ENCODE results near the gene SGSM1. TPM values are rescaled to one million over a fixed set of nuclear protein-coding genes. Genes with fewer than 3 reads are reported as not detected.

The SGSM1 gene
- total RNA-seq, 2 donors from 2014 or later = 16.1 to 24.8 TPM

DNA sequence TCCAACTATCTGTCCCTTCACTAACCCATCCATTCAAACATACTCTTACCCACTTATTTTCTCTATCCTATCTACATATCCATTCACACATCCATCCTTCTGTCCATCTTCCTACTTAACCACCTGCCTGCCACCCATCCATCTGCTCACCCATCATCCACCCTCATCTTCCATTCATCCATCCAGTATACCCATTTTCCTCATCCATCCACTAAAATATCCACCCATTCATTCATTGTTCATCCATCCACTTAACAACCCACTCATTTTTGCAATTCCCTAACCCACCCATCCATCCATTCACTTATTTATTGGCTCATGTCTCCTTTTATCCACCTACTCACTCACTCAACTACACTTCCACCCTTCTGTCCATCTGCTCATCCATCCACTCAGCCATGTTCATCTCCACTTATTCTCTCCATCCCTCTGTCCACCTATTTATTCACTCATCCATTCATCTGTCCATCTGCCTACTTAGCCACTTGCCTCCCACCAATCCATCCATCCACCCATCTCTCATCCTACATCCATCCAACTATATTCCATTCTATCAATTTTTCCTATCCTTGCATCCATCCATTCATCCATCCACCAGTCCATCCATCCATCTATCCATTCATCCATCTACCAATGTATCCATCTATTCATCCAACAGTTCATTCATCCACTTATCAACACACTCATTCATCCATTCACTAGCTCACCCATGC, 129.9 kb downstream of the SGSM1 start:
- ATAC-seq (no peak), DNase-seq (no peak)
- intact Hi-C loops (cut with DNase I) = no loop called here

- intact Hi-C loops (cut with DNase I) = no loop called here
- DNase-seq (no peak), ATAC-seq (no peak)
Observed at GRCh38 chr22:24937114-24937513, 131.1 kb downstream of the SGSM1 start.

DNA sequence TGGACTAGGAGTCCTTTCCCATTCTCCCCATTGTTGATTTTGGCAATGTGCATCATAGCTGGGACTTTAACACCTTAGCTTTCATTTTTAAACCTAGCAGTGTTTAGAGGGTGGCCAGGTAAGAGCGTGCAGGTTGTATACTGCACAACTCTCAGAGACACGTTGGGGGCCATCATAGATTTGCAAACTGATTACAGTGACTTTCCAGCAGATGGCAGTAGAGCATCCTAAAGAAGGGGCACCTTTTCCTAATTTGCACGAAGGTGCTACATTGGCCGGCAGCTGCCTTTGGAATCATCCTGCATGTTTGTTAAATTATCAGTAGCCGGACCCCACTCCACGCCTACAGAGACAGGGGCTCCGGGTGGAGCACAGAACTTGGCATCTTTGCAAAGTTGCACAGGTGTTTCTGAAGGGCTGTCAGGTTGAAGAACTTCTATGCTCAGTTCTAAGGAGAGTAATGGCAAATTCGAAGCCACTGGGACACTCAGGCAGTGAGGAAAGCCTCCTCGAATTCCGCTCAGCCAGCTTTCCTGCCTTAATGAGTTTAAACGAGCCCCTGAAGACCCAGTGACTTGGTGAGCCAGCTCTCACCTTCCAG, 132.8 kb downstream of the SGSM1 start:
- ATAC-seq (peak; percentile 30 to 56), DNase-seq (no peak)

GRCh38 chr22:24942301-24942700, 136.3 kb downstream of the SGSM1 start:
- ATAC-seq = no peak
- intact Hi-C loops (cut with DNase I) = no loop called here

More for the DNA sequence above, 132.8 kb downstream of the SGSM1 start:
- intact Hi-C loops (cut with DNase I) = no loop called here

DNA sequence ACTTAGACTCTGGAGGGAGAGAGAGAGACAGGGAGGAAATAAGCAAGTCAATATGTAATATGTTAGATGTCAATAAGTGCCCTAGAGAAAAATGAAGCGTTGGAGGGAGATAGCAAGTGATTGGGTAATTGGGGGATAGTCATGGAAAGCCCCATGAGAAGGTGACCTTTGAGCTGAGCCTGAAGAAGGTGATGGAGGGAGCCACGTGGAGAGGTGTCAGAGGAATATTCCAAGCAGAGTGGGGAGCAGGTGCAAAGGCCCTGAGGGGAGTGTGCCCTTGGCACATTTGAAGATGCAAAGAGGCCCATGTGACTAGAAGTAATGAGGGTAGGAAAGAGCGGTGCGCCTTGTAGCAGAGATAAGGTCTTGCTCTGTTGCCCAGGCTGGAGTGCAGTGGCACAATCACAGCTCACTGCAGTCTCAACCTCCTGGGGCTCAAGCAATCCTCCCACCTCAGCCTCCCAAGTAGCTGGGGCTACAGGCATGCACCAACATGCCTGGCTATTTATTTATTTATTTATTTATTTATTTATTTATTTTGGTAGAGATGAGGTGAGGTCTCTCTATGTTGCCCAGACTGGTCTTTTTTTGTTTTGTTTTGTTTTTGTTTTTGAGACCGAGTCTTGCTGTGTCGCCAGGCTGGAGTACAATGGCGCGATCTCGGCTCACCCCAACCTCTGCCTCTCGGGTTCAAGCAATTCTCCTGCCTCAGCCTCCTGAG, 138.4 kb downstream of the SGSM1 start:
- intact Hi-C loops (cut with DNase I) = no loop called here
- DNase-seq = no peak

More at GRCh38 chr22:24942301-24942700, 136.3 kb downstream of the SGSM1 start:
- DNase-seq = no peak

DNA sequence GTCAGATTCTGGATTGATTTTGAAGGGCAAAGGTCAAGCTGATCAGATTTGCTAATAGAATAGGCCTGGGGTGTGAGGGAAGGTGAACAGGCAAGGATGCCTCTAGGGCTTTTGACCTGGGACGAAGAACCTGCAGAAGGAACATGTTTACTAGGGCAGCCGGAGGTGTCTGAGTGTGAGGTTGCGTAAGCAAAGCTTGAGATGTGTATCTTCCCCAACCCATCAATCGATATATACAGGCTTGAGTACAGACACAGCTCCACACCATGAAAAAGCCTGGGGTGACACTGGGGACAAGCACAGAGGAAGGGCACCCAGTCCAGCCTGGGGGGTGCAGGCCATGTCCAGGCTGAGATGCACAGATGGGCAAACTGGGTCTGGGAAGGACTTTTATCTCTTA, 139.4 kb downstream of the SGSM1 start:
- no peak for DNase-seq
- ATAC-seq = no peak
- intact Hi-C loops (cut with DNase I) = no loop called here

More for the DNA sequence above, 138.4 kb downstream of the SGSM1 start:
- no peak for ATAC-seq

DNA sequence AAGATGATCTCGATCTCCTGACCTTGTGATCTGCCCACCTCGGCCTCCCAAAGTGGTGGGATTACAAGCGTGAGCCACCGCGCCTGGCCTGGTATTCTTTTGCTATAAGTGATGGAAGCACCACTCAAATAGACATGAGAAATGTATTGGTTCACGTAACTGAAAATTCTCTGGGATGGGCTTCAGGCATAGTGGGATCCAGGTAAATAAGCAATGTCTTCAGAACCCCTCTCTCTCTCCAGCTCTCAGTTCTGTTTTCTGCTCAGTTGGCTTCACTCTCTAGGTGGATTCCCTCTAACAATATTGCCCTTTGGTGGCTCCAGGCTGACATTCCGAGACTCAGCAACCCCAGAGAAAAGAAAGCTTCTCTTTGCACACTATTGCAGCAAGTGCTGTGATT, 141.4 kb downstream of the SGSM1 start:
- DNase-seq (no peak), ATAC-seq (no peak)
- intact Hi-C loops (cut with DNase I) = no loop called here

GRCh38 chr22:24947881-24948280, 141.9 kb downstream of the SGSM1 start:
- intact Hi-C loops (cut with DNase I) = no loop called here
- no peak for ATAC-seq
- DNase-seq = no peak

DNA sequence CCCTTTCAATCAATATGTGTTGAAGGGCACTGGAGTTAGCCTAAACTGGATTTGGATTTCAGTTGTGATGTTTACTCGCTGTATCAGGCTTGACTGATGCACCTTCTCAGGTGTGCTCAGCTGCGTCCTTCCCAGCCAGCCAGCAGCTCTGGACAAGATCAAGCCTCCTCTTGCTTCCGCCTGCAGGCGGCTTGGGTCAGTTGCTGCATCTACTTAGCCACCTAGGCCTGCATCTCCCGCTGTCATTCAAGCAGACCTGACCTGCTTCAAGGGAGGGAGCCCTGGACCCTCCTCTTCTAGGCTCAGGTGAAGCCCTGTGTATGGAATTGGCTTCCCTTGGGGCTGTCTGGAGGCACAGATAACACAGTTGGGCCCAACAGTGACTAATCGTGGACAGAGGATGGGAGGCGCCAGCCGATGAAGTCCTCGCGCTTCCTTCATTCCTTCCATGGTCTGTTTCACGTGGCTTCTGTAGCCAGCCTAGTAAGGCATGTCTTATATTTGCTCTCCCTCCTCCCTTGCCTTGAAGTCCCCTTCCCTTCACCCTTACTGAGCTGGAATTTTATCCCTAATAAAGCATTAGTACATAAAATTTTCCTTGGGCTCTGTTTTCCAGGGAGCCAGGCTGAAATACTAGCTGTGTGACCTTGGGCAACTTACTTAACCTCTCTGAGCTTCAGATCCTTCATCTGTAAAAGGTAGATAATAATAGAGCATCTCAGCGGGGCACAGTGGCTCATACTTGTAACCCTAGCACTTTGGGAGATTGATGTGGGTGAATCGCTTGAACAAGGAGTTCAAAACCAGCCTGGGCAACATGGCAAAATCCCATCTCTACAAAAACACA, 142.6 kb downstream of the SGSM1 start:
- intact Hi-C loops (cut with DNase I) = no loop called here
- DNase-seq (no peak), ATAC-seq (no peak)

DNA sequence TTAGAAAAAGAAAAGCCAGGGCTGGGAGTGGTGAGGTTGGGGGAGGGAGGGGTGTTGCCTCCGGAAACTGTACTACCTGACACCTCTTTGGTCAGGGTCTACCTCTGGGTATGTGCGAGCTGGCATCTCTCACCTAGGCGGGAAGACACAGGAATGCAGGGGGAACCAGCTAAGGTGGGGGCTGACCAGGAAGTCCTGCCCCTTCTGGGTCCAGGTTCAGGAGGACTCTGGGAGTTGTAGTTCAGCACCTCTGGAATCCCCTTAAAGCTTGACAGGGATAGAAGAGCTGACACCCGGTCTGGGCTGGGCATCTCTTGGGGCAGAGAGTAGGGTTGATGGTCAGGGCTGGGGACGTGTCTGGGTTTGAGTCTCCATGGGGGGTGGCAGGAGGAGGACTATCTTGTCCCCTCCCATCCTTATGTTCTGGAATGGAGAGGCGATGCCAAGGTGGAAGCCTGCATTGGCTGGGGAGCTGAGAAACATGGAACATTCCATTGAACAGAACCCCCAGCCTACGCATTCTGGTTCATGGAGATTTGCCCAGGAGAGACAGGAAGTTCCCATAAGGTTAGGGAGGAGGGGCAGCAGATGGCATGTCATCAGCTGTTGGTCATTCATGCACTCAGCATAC, 144.4 kb downstream of the SGSM1 start:
- no peak for DNase-seq
- intact Hi-C loops (cut with DNase I) = loop anchor here (5.0 kb wide), 2 partner anchors 77 to 102 kb away; no protein-coding TSS in a partner anchor

DNA sequence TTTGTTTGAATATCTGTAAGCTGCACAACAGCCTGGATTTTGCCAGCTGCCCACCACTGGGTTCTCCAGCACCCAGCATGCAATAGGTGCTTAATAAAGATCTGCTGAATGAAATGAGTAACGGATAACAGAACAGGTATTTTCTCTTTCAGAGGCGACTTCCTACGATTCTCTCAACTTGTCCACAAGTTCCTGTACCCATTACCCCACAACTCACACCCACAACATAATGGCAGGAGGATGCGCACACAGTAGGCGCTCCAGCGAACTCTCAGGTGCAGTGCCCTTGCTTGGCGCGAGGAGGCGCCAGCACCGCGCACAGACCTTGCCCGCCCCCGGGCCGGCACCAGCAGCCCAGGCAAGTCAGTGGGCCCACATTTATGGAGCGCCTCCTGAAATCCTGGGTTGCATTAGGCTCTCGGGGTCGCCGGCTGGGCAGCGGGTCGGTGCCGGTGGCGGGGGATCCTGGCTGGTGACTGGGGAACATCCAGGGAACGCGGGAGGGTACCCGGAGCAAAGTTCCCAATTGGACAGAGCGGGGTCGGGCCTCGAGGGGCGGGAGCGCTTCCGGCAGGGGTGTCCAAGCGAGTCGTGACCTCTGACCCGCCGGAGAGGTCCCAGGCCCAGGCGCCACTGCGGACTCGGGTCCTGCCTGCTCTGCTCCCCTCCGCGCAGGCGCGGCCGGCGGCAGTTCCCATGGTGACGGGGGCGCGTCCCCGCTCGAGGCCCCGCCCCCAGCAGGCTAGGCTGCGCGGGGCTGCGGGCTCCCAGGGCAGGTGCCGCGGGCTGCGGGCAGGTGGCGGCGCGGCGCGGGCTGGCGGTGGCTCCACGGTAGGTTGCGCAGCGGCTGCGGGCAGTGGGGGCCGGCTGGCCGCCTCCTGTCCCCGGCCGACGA, 146.2 kb downstream of the SGSM1 start, which contains the start of gene KIAA1671:
Gene KIAA1671 (plus strand): TSS at position 775 of the 895 bp plus-strand sequence. CDS start 75,284 bp downstream, outside the sequence.
- intact Hi-C loops (cut with DNase I) = loop anchor here (1.0 to 5.0 kb wide), 3 partner anchors 75 to 100 kb away; no protein-coding TSS in a partner anchor
- DNase-seq (peak; percentile 90), ATAC-seq (peak; percentile 96 to 97)

More for the DNA sequence above, 144.4 kb downstream of the SGSM1 start:
- no peak for ATAC-seq

- peak; percentile 66 for DNase-seq
- ATAC-seq = peak; percentile 50 to 55
- intact Hi-C loops (cut with DNase I) = loop anchor here (1.0 to 5.0 kb wide), 3 partner anchors 74 to 99 kb away; no protein-coding TSS in a partner anchor
Observed at GRCh38 chr22:24952837-24953383, 146.9 kb downstream of the SGSM1 start.

DNA sequence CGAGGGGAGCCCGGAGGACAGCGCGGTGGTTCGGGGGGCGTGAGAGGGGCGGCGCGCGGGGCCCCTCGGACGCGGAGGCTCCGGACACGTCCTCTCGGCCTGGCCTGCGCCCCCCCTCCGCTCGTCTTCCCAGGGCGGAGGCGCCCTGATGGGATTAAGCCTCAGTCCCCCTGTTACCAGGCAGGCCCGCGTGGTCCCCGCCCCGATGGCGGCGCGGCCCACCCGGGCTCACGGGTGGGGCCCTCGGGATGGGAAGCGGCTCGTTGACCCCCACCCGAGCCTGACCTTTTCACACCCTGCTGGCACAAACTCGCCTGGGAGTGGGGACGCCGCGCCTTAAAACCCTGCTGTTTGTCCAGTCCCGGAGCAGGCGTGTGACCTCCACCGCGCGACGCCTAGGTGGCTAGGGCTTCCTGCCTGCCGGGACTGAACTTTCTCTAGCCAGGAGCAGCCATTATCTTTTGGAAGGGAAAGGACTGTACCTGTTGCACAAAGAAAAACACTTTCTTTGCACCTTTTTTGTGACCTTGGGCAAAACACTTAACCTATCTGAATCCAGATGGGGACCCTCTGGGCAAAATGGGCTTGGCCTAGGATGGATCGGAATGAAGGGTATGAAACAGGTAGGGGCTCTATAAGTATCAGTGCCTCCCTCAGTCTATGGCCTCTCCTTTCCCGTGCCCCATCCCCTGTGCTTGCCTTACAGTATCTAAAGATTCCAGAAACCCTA, 147.5 kb downstream of the SGSM1 start:
- intact Hi-C loops (cut with DNase I) = loop anchor here (5.0 kb wide), 2 partner anchors 74 to 99 kb away; no protein-coding TSS in a partner anchor
- DNase-seq (peak; percentile 70), ATAC-seq (peak; percentile 4 to 25)

GRCh38 chr22:24954114-24954463, 148.1 kb downstream of the SGSM1 start:
- intact Hi-C loops (cut with DNase I) = loop anchor here (5.0 kb wide), 2 partner anchors 73 to 98 kb away; no protein-coding TSS in a partner anchor

DNA sequence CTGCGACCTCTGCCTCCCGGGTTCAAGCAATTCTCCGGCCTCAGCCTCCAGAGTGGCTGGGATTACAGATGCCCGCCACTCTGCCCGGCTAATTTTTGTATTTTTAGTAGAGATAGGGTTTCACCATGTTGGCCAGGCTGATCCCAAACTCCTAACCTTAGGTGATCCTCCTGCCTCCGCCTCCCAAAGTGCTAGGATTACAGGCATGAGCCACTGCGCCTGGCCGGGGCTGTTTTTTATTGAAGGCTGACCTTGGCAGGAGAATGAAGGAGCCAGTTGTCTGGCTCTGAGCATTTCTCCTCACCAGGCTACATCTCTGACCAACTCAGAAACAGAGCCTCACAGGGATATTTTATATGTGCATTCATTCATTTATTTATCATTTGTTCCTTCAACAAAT, 148.8 kb downstream of the SGSM1 start:
- intact Hi-C loops (cut with DNase I) = loop anchor here (5.0 kb wide), 2 partner anchors 72 to 97 kb away; no protein-coding TSS in a partner anchor
- no peak for DNase-seq
- no peak for ATAC-seq

More at GRCh38 chr22:24954114-24954463, 148.1 kb downstream of the SGSM1 start:
- ATAC-seq = no peak
- DNase-seq = no peak

- DNase-seq (no peak), ATAC-seq (no peak)
- intact Hi-C loops (cut with DNase I) = no loop called here
Observed at GRCh38 chr22:24957043-24957442, 151.0 kb downstream of the SGSM1 start.
